RWPE1 (cell line): ENCODE measurements around the gene FAM180B.
"Not testable (repeated sequence)": the region's sequence is repeated elsewhere in the genome, so short reads cannot be mapped to it uniquely, and the experiment has no call there.

ENCODE experiments used
- CTCF ChIA-PET: fragments of 350-600 bp; sonication (Branson Sonifier 250); formaldehyde crosslinking; extraction: SDS; loops from one replicate; lab custom pipeline; 2021; lab: Yijun Ruan, JAX
- POLR2A ChIA-PET: fragments of 400-600 bp; formaldehyde crosslinking; extraction: SDS; loops from one replicate; lab custom pipeline; 2020; ENCODE audit warnings: antibody characterized with exemption; ENCODE audit not compliant: low non-redundant PET; lab: Yijun Ruan, JAX
- DNase-seq: peaks from one replicate; pipeline ENCODE4 v3.0.0; 2012; ENCODE audit warnings: low spot score
- H3K27ac ChIP-seq: fragments of 450-650 bp; 2 replicates; pipeline ENCODE4 v1.5.1; 2017
- CTCF ChIP-seq: fragments of 450-650 bp; conservative IDR thresholded peaks from 2 replicates; pipeline ENCODE4 v1.5.1; 2017; ENCODE audit warnings: low read depth, mild to moderate bottlenecking

FAM180B gene

GRCh38 chr11:47586098-47586855, at the start of gene FAM180B:
Gene FAM180B (plus strand): TSS chr11:47586678. CDS start chr11:47586769, 91 bp downstream.
- no peak for TF ChIP-seq CTCF
- DNase-seq = no peak
- CTCF ChIA-PET = no interaction called here
- POLR2A ChIA-PET = no interaction called here
- H3K27ac ChIP-seq = peak within 1 kb of the TSS; percentile 34

- H3K27ac ChIP-seq = peak overlapping the region; percentile 42; the same call in 1 of the 2 replicates
- no peak for TF ChIP-seq CTCF
- ChIA-PET POLR2A (no interaction called here), CTCF (interaction anchor here (0.5 to 0.6 kb wide), 2 partner anchors 21 to 74 kb away, joined by 3 to 4 read pairs; no protein-coding TSS in a partner anchor)
- no peak for DNase-seq
Measured at GRCh38 chr11:47536915-47537314, 49.6 kb upstream of the FAM180B start.

GRCh38 chr11:47538741-47539565, 47.5 kb upstream of the FAM180B start:
- POLR2A ChIA-PET = no interaction called here

GRCh38 chr11:47539681-47540039, 46.8 kb upstream of the FAM180B start:
- POLR2A ChIA-PET = interaction anchor here (0.5 kb wide), 1 partner anchor 37 kb away, joined by 4 read pairs; no protein-coding TSS in a partner anchor

More at GRCh38 chr11:47538741-47539565, 47.5 kb upstream of the FAM180B start:
- TF ChIP-seq CTCF = no peak
- no peak for DNase-seq
- H3K27ac ChIP-seq = peak overlapping the region; percentile 90
- CTCF ChIA-PET = interaction anchor here (0.7 to 1.3 kb wide), 3 partner anchors 14 to 192 kb away, joined by 3 to 11 read pairs (median 3); partner anchors contain the start of gene CELF1

GRCh38 chr11:47541070-47541469, 45.4 kb upstream of the FAM180B start:
- POLR2A ChIA-PET = no interaction called here
- no peak for TF ChIP-seq CTCF
- no peak for DNase-seq
- H3K27ac ChIP-seq = peak overlapping the region; percentile 97
- CTCF ChIA-PET = no interaction called here

More at GRCh38 chr11:47539681-47540039, 46.8 kb upstream of the FAM180B start:
- CTCF ChIA-PET = interaction anchor here (0.7 to 1.3 kb wide), 2 partner anchors 13 to 15 kb away, joined by 3 to 11 read pairs; partner anchors contain the start of gene CELF1
- TF ChIP-seq CTCF = no peak
- DNase-seq = peak; percentile 9
- H3K27ac ChIP-seq = peak overlapping the region; percentile 90

- ChIA-PET CTCF (no interaction called here), POLR2A (no interaction called here)
- H3K27ac ChIP-seq = peak overlapping the region; percentile 38
- no peak for TF ChIP-seq CTCF
- DNase-seq = no peak
Measured at GRCh38 chr11:47545298-47545697, 41.2 kb upstream of the FAM180B start.

- POLR2A ChIA-PET, DNase-seq, CTCF ChIA-PET, H3K27ac ChIP-seq: not testable (repeated sequence)
Measured at GRCh38 chr11:47546274-47546673, 40.2 kb upstream of the FAM180B start.
